Measurements from ENCODE around the gene MTMR2.

DNA sequence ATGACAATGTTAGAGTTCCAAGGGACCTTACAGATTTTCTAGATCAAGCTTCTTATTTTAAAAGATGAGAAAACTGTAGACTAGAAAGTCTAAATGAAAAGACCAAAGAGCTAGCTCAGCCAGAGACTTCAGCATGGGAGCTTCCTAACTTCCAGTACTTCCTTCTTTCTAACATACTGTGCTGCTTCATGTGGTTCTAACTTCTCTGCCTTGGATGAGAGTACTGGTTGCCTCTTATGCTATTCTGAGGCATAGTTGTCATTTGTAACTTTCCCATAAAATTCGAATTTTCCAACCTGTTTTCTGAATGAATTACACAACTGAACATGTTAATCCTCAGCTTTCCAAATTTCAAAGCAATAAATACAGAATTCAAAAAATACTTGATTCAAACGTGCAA, 1.8 kb downstream of the MTMR2 start:
- TF ChIP-seq FOXM1 (IDR thresholded peaks at IDR 0.05; ENCODE audit: borderline replicate concordance) (no peak), SP1 (IDR thresholded peaks at IDR 0.05) (no peak), LEF1 (IDR thresholded peaks at IDR 0.05; ENCODE audit: borderline replicate concordance) (no peak), ELF4 (IDR thresholded peaks at IDR 0.05) (no peak)
- TF ChIP-seq, protein P1, sequence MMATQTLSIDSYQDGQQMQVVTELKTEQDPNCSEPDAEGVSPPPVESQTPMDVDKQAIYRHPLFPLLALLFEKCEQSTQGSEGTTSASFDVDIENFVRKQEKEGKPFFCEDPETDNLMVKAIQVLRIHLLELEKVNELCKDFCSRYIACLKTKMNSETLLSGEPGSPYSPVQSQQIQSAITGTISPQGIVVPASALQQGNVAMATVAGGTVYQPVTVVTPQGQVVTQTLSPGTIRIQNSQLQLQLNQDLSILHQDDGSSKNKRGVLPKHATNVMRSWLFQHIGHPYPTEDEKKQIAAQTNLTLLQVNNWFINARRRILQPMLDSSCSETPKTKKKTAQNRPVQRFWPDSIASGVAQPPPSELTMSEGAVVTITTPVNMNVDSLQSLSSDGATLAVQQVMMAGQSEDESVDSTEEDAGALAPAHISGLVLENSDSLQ (IDR thresholded peaks at IDR 0.05): no peak
